Measurements from ENCODE around the gene SDK1. TPM values are rescaled to one million over a fixed set of nuclear protein-coding genes. Genes with fewer than 3 reads are reported as not detected.

Gene SDK1
- total RNA-seq, 2 experiments from 2014 or later: 0.19 to 0.36 TPM

DNA sequence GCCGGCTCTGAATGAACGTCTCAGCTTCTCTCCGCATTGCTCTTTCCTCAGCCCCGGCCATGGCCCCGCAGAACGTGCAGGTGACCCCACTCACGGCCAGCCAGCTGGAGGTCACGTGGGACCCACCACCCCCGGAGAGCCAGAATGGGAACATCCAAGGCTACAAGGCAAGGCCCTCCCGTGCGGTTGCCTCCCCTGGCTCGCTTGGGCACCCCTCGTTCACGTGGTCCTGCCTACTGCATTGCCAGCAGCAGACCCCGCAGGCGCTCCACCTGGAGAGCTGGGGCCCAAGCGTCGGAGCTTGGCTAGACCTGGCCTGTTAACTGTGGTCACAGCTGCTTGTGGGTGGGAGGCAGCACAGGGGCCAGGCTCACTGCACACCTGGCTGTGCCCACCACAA is 904.8 kb downstream of the SDK1 start:
- Histone ChIP-seq H3K27ac (ENCODE audit: low read depth, low read length, poor library complexity, severe bottlenecking) (no peak overlapping the region), H3K9me2 (ENCODE audit: insufficient read depth, low read length) (no peaks in the 10 kb centered on the region), H3K4me3 (ENCODE audit: low read depth, low read length, poor library complexity, severe bottlenecking) (no peak overlapping the region), H3K4me2 (ENCODE audit: low read length) (no peak overlapping the region), H3K36me3 (ENCODE audit: insufficient read depth, low read length) (no peaks in the 10 kb centered on the region), H3K79me2 (ENCODE audit: insufficient read depth, low read depth, low read length) (no peaks in the 10 kb centered on the region), H4K20me1 (ENCODE audit: insufficient read depth, low read length) (no peaks in the 10 kb centered on the region), H3K4me1 (ENCODE audit: insufficient read depth, low read length, poor library complexity, severe bottlenecking) (no peaks in the 10 kb centered on the region), H2AFZ (ENCODE audit: low read length) (no peak overlapping the region), H3K9me3 (ENCODE audit: low read length) (no peaks in the 10 kb centered on the region)
- BruUV-seq (replicated peaks): no TSS peak
- ChIA-PET POLR2A (no interaction called here), CTCF (ENCODE audit: unreplicated experiment) (no interaction called here)
- DNase-seq (ENCODE audit: low spot score): no peak
- intact Hi-C loops (cut with micrococcal nuclease; ENCODE audit: unreplicated experiment): no loop called here
- TF ChIP-seq EZH2phosphoT487 (IDR thresholded peaks at IDR 0.05; ENCODE audit: borderline replicate concordance, low read depth, low read length) (no peak), CTCF (conservative IDR thresholded peaks at IDR 0.05; ENCODE audit: low read length) (no peak)

DNA sequence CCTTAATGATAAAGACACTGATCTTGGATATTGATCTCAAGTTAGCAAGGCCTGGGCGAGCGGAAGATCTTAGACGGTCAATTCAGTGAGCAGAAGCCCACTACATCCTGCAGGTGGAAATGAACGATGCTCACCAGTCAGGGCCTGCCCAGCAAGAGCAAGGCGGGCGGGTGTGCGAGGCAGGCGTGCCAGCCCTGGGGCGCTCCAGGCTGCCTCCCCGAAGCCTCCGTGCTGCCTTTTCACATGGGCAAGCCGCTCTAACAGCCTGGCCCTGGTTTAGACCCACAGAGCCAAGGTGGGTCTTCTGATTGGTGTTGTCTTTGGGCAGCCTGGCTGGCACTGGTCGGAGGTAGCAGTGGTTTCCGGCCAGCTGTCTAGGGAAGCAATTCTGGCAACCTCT is 906.0 kb downstream of the SDK1 start:
- intact Hi-C loops (cut with micrococcal nuclease; ENCODE audit: unreplicated experiment): no loop called here
- Histone ChIP-seq H3K9me3 (ENCODE audit: low read length) (no peaks in the 10 kb centered on the region), H3K4me3 (ENCODE audit: low read depth, low read length, poor library complexity, severe bottlenecking) (no peak overlapping the region), H3K4me1 (ENCODE audit: insufficient read depth, low read length, poor library complexity, severe bottlenecking) (no peaks in the 10 kb centered on the region), H3K9me2 (ENCODE audit: insufficient read depth, low read length) (no peaks in the 10 kb centered on the region), H2AFZ (ENCODE audit: low read length) (no peak overlapping the region), H3K79me2 (ENCODE audit: insufficient read depth, low read depth, low read length) (no peaks in the 10 kb centered on the region), H4K20me1 (ENCODE audit: insufficient read depth, low read length) (no peaks in the 10 kb centered on the region), H3K27ac (ENCODE audit: low read depth, low read length, poor library complexity, severe bottlenecking) (no peak overlapping the region), H3K36me3 (ENCODE audit: insufficient read depth, low read length) (no peaks in the 10 kb centered on the region), H3K4me2 (ENCODE audit: low read length) (no peak overlapping the region)
- BruUV-seq (replicated peaks): no TSS peak
- ChIA-PET POLR2A (interaction anchor here (1.2 kb wide), 1 partner anchor 12 kb away, joined by 3 read pairs; no protein-coding TSS in a partner anchor), CTCF (ENCODE audit: unreplicated experiment) (no interaction called here)
- TF ChIP-seq EZH2phosphoT487 (IDR thresholded peaks at IDR 0.05; ENCODE audit: borderline replicate concordance, low read depth, low read length) (no peak), CTCF (conservative IDR thresholded peaks at IDR 0.05; ENCODE audit: low read length) (no peak)
- no peak for DNase-seq (ENCODE audit: low spot score)

DNA sequence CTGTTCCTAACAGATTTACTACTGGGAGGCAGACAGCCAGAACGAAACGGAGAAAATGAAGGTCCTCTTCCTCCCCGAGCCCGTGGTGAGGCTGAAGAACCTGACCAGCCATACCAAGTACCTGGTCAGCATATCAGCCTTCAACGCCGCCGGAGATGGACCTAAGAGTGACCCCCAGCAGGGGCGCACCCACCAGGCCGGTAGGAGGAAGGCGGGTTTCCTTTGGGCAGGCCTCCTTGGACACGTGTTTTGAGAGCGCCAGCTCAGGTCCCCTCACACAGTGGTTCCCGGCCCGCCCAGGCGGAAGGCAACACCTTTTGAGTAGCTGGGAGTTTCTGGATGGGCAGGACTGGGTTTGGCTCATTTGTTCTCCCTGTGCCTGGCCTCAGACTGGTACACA is 907.0 kb downstream of the SDK1 start:
- Histone ChIP-seq H3K79me2 (ENCODE audit: insufficient read depth, low read depth, low read length) (no peaks in the 10 kb centered on the region), H3K9me3 (ENCODE audit: low read length) (no peaks in the 10 kb centered on the region), H3K4me2 (ENCODE audit: low read length) (no peak overlapping the region), H3K27ac (ENCODE audit: low read depth, low read length, poor library complexity, severe bottlenecking) (no peak overlapping the region), H3K9me2 (ENCODE audit: insufficient read depth, low read length) (no peaks in the 10 kb centered on the region), H3K4me1 (ENCODE audit: insufficient read depth, low read length, poor library complexity, severe bottlenecking) (no peaks in the 10 kb centered on the region), H4K20me1 (ENCODE audit: insufficient read depth, low read length) (no peaks in the 10 kb centered on the region), H3K4me3 (ENCODE audit: low read depth, low read length, poor library complexity, severe bottlenecking) (no peak overlapping the region), H2AFZ (ENCODE audit: low read length) (no peak overlapping the region), H3K36me3 (ENCODE audit: insufficient read depth, low read length) (no peaks in the 10 kb centered on the region)
- no peak for DNase-seq (ENCODE audit: low spot score)
- TF ChIP-seq EZH2phosphoT487 (IDR thresholded peaks at IDR 0.05; ENCODE audit: borderline replicate concordance, low read depth, low read length) (no peak), CTCF (conservative IDR thresholded peaks at IDR 0.05; ENCODE audit: low read length) (no peak)
- no TSS peak for BruUV-seq (replicated peaks)
- intact Hi-C loops (cut with micrococcal nuclease; ENCODE audit: unreplicated experiment): no loop called here
- CTCF ChIA-PET (ENCODE audit: unreplicated experiment): no interaction called here
- POLR2A ChIA-PET: no interaction called here

Measured in OCI-LY7 (cell line).